CD8-positive, alpha-beta memory T cell (primary cell): ENCODE measurements around the gene IQCE. TPM values are rescaled to one million over a fixed set of nuclear protein-coding genes. Genes with fewer than 3 reads are reported as not detected.

Experiments
- CTCF ChIA-PET: fragments of 350-600 bp; sonication (Branson Sonifier 250); formaldehyde crosslinking; loops from one replicate; lab custom pipeline; 2021; ENCODE audit warnings: antibody characterized with exemption; lab: Charles Lee
- POLR2A ChIA-PET: fragments of 350-600 bp; sonication (Branson Sonifier 250); formaldehyde crosslinking; loops from one replicate; lab custom pipeline; 2021; ENCODE audit warnings: antibody characterized with exemption; lab: Charles Lee
- DNase-seq, 5 donors: peaks; one replicate each; pipeline versions ENCODE4 v3.0.0 to v3.0.0-alpha.2; 2020 to 2022; ENCODE audit warnings: mixed read lengths in 1 of 5
- H3K27ac ChIP-seq: one replicate; pipeline ENCODE4 v1.7.0; 2013; ENCODE audit warnings: low read depth, mild to moderate bottlenecking, low read length, moderate library complexity
- H3K27me3 ChIP-seq: 2 replicates; pipeline ENCODE4 v1.7.0; 2013; ENCODE audit warnings: low read length, mild to moderate bottlenecking; ENCODE audit not compliant: insufficient read depth, poor library complexity, severe bottlenecking
- H3K36me3 ChIP-seq: 2 replicates; pipeline ENCODE4 v1.7.0; 2013; ENCODE audit warnings: mild to moderate bottlenecking, low read length, moderate library complexity; ENCODE audit not compliant: insufficient read depth
- H3K4me1 ChIP-seq: 2 replicates; pipeline ENCODE4 v1.7.0; 2013; ENCODE audit warnings: mild to moderate bottlenecking, low read length, moderate library complexity; ENCODE audit not compliant: insufficient read depth
- H3K4me3 ChIP-seq: 2 replicates; pipeline ENCODE4 v1.7.0; 2013; ENCODE audit warnings: mild to moderate bottlenecking, low read length
- H3K9me3 ChIP-seq: 2 replicates; pipeline ENCODE4 v1.7.0; 2013; ENCODE audit warnings: mild to moderate bottlenecking, low read length
- H3K27ac Mint-ChIP-seq, 8 donors: one replicate each; pipeline ENCODE4 v1.8.0; 2020 to 2021; ENCODE audit warnings: mixed read lengths in 8 of 8, mild to moderate bottlenecking in 6 of 8, inconsistent platforms in 3 of 8, moderate library complexity in 3 of 8
- H3K27me3 Mint-ChIP-seq, 2 donors: one replicate each; pipeline ENCODE4 v1.8.0; 2020 to 2021; ENCODE audit warnings: mixed read lengths in 2 of 2, mild to moderate bottlenecking in 1 of 2, moderate library complexity in 1 of 2
- H3K36me3 Mint-ChIP-seq, 3 donors: one replicate each; pipeline ENCODE4 v1.8.0; 2020 to 2021; ENCODE audit warnings: mixed read lengths in 3 of 3, inconsistent platforms in 1 of 3, mild to moderate bottlenecking in 1 of 3
- H3K4me1 Mint-ChIP-seq, 3 donors: one replicate each; pipeline ENCODE4 v1.8.0; 2020 to 2021; ENCODE audit warnings: mixed read lengths in 3 of 3, inconsistent platforms in 1 of 3, mild to moderate bottlenecking in 1 of 3
- H3K4me3 Mint-ChIP-seq, 7 donors: one replicate each; pipeline ENCODE4 v1.8.0; 2020 to 2021; ENCODE audit warnings: mixed read lengths in 7 of 7, mild to moderate bottlenecking in 6 of 7, moderate library complexity in 4 of 7, inconsistent platforms in 2 of 7
- H3K9me3 Mint-ChIP-seq, 5 donors: one replicate each; pipeline ENCODE4 v1.8.0; 2020 to 2022; ENCODE audit warnings: mixed read lengths in 5 of 5, mild to moderate bottlenecking in 3 of 5, moderate library complexity in 2 of 5, inconsistent platforms in 1 of 5
- polyA plus RNA-seq: library from polyadenylated mRNA; unstranded; fragments of 300-500 nt; fragmentation: Illumina TruSeq; gene quantifications from one replicate; pipeline ENCODE4 v1.2.3, GENCODE V29; 2021
- total RNA-seq, 2 experiments: library from RNA; stranded (reverse); gene quantifications; one replicate each; pipeline ENCODE4 v1.2.3, GENCODE V29; 2021

The IQCE gene
- total and polyA plus RNA-seq, 3 experiments from 2014 or later: 4.1 to 10.4 (median 9.6) TPM

DNA sequence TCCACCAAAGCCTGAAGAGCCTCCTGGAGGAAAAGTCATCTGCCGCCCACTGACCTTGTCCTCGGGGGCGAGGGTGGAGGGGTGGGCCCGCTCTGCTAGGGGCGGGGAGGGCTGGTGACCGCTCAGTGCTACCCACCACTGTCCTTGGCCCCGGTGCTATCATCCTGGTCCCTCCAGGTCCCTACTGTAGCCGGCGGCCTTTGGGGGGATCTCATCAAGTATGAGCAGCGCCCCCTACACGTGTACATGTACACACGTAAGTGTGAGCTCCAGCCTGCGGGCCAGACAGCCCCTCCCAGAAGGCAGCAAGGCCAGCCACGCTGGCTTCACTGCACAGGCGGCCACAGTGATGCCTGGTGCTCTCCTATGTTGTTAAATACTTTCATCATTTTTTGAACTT lies 92.6 kb downstream of the IQCE start:
- POLR2A ChIA-PET: no interaction called here

DNA sequence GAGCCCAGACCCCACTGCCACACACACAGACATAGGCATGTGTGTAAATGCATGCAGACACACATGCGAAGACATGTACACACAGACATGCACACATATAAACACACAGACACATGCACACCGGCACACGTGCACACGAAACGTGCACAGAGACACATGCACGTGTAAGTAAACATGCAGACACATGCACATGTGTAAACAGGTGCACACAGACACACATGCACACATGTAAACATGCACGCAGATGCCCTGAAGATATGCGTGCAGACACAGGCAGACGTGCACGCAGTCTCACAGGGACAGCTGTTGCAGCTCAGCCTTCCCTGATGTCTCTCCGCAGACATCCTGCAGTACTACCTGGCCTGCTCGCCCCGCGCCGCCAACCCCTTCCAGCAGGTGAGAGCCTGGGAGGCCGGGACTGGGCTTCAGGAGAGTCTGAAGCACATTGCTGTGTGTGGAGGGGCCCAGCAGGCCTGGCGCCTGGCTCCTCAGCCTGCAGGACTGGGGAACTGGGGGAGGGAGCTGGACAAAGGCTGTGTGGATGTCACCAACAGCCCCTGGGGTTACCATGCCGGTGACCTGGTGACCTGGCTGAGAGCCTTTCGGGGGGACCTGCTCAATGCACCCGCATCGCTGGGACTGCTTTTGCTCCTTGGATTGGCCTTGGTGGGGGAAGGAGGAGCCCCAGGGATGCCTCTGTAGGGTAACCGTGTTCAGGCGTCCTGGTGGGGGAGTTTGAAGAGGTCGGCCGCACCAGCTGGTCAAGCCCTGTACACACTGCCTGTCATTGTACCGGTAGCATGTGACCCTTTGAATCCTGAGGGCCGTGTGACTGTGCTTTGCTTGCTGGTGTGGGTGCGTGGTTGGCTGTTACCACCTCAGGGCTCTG lies 93.3 kb downstream of the IQCE start:
- H3K9me3 Mint-ChIP-seq: no peaks in the 10 kb centered on the region
- H3K4me3 ChIP-seq: no peak overlapping the region
- no peak overlapping the region for H3K4me3 Mint-ChIP-seq
- no peak for DNase-seq
- no peaks in the 10 kb centered on the region for H3K4me1 Mint-ChIP-seq
- H3K27ac ChIP-seq: no peak overlapping the region
- H3K27me3 Mint-ChIP-seq: peaks cover 0 to 2% of the 10 kb centered on the region in 2 donors
- POLR2A ChIA-PET: no interaction called here
- CTCF ChIA-PET: interaction anchor here (0.6 to 2.5 kb wide), 2 partner anchors 19 to 58 kb away, joined by 3 to 10 read pairs; no protein-coding TSS in a partner anchor
- H3K27me3 ChIP-seq: no peaks in the 10 kb centered on the region
- H3K36me3 ChIP-seq: no peaks in the 10 kb centered on the region
- H3K9me3 ChIP-seq: no peaks in the 10 kb centered on the region
- H3K4me1 ChIP-seq: no peaks in the 10 kb centered on the region
- H3K27ac Mint-ChIP-seq: no peak overlapping the region
- peaks cover under 1 to 4% (median 2%) of the 10 kb centered on the region in 3 donors for H3K36me3 Mint-ChIP-seq

More for the DNA sequence above, 92.6 kb downstream of the IQCE start:
- Histone ChIP-seq H3K27ac (no peak overlapping the region), H3K9me3 (no peaks in the 10 kb centered on the region), H3K36me3 (no peaks in the 10 kb centered on the region), H3K27me3 (no peaks in the 10 kb centered on the region), H3K4me1 (no peaks in the 10 kb centered on the region), H3K4me3 (no peak overlapping the region)
- peaks cover 0 to 3% (median 0%) of the 10 kb centered on the region in 3 donors for H3K36me3 Mint-ChIP-seq
- peaks cover 0 to 2% of the 10 kb centered on the region in 2 donors for H3K27me3 Mint-ChIP-seq
- H3K27ac Mint-ChIP-seq: no peak overlapping the region
- CTCF ChIA-PET: no interaction called here
- no peaks in the 10 kb centered on the region for H3K4me1 Mint-ChIP-seq
- DNase-seq: no peak
- H3K4me3 Mint-ChIP-seq: no peak overlapping the region
- H3K9me3 Mint-ChIP-seq: no peaks in the 10 kb centered on the region

DNA sequence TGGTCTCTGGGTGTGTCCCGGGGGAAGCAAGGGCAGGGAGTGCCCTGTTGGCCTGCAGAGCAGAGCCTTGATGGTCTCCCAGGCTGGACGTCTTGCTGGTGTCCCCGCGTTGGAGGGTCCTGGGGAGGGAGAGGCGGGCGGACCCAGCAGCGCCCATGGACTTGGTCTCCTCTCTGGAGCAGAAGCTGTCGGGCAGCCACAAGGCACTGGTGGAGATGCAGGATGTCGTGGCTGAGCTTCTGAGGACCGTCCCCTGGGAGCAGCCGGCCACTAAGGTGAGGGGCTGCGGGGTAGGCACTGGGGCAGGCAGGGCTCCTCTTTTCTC lies 93.9 kb downstream of the IQCE start:
- Mint-ChIP-seq H3K4me1 (no peaks in the 10 kb centered on the region), H3K36me3 (peaks cover 3 to 8% (median 5%) of the 10 kb centered on the region in 3 donors), H3K9me3 (no peaks in the 10 kb centered on the region), H3K27me3 (peaks cover 0 to 2% of the 10 kb centered on the region in 2 donors), H3K27ac (peak overlapping the region in 1 of 8 donors; percentile 65), H3K4me3 (no peak overlapping the region)
- Histone ChIP-seq H3K27me3 (no peaks in the 10 kb centered on the region), H3K4me3 (no peak overlapping the region), H3K36me3 (no peaks in the 10 kb centered on the region), H3K27ac (no peak overlapping the region), H3K9me3 (no peaks in the 10 kb centered on the region), H3K4me1 (no peaks in the 10 kb centered on the region)
- CTCF ChIA-PET: interaction anchor here (2.5 kb wide), 1 partner anchor 57 kb away, joined by 10 read pairs; no protein-coding TSS in a partner anchor
- no peak for DNase-seq
- POLR2A ChIA-PET: no interaction called here

DNA sequence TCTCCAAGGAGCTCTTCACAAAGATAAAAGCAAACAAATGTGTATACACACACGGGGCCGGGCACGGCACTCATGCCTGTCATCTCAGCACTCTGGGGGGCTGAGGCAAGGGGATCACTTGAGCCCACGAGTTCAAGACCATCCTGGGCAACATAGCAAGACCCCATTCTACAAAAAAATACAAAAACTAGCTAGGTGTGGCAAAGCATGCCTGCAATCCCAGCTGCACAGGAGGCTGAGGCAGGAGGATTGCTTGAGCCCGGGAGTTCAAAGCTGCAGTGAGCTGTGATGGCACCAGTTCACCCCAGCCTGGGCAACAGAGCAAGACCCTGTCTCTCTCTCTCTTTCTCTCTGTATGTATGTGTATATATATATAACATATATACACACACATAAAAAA lies 95.3 kb downstream of the IQCE start:
- no peak overlapping the region for H3K4me3 ChIP-seq
- no peaks in the 10 kb centered on the region for H3K27me3 ChIP-seq
- DNase-seq: no peak
- no peak overlapping the region for H3K27ac ChIP-seq
- H3K36me3 Mint-ChIP-seq: peaks cover 3 to 8% (median 5%) of the 10 kb centered on the region in 3 donors
- H3K4me1 ChIP-seq: no peaks in the 10 kb centered on the region
- no peaks in the 10 kb centered on the region for H3K4me1 Mint-ChIP-seq
- peaks cover 0 to 2% of the 10 kb centered on the region in 2 donors for H3K27me3 Mint-ChIP-seq
- H3K4me3 Mint-ChIP-seq: no peak overlapping the region
- POLR2A ChIA-PET: no interaction called here
- CTCF ChIA-PET: interaction anchor here (1.2 to 2.5 kb wide), 3 partner anchors 11 to 56 kb away, joined by 3 to 10 read pairs (median 4); no protein-coding TSS in a partner anchor
- no peaks in the 10 kb centered on the region for H3K36me3 ChIP-seq
- no peaks in the 10 kb centered on the region for H3K9me3 Mint-ChIP-seq
- H3K27ac Mint-ChIP-seq: peak overlapping the region in 1 of 8 donors; percentile 32
- H3K9me3 ChIP-seq: no peaks in the 10 kb centered on the region

DNA sequence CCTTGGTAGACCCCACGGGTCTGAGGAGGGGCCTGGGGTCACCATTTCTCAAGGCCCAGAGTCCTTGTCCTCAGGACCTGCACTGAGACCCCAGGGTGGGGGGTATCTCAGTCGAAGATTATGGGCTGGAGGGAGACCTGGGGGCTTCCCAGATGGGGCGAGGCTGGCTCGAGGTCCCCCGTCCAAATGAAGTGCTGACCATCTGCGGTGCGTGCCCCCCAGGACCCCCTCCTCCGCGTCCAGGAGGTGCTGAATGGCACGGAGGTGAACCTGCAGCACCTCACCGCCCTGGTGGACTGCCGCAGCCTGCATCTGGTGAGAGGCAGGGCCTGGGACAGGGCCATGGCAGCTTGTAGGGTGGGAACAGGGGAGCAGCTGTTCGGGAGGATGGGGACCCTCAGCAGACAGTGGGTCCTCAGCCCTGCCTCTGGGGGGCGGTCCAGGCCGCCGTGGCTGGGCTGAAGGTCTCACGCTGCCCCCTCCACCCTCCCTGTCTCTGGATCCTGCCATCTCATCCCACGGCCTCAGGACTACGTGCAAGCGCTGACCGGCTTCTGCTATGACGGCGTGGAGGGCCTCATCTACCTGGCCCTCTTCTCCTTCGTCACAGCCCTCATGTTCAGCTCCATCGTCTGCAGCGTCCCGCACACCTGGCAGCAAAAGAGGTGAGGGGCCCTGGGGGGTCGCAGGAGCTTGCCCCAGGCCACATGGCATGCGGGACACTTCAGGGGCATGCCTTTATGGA lies 97.3 kb downstream of the IQCE start:
- no peaks in the 10 kb centered on the region for H3K4me1 ChIP-seq
- Mint-ChIP-seq H3K4me3 (no peak overlapping the region), H3K27me3 (no peaks in the 10 kb centered on the region), H3K36me3 (peaks cover 3 to 5% (median 4%) of the 10 kb centered on the region in 3 donors), H3K27ac (peak overlapping the region in 1 of 8 donors; percentile 14), H3K9me3 (no peaks in the 10 kb centered on the region), H3K4me1 (no peaks in the 10 kb centered on the region)
- POLR2A ChIA-PET: no interaction called here
- no peaks in the 10 kb centered on the region for H3K9me3 ChIP-seq
- CTCF ChIA-PET: interaction anchor here (2.2 kb wide), 1 partner anchor 14 kb away, joined by 6 read pairs; no protein-coding TSS in a partner anchor
- no peak overlapping the region for H3K27ac ChIP-seq
- H3K27me3 ChIP-seq: no peaks in the 10 kb centered on the region
- no peak for DNase-seq
- H3K36me3 ChIP-seq: no peaks in the 10 kb centered on the region
- no peak overlapping the region for H3K4me3 ChIP-seq

DNA sequence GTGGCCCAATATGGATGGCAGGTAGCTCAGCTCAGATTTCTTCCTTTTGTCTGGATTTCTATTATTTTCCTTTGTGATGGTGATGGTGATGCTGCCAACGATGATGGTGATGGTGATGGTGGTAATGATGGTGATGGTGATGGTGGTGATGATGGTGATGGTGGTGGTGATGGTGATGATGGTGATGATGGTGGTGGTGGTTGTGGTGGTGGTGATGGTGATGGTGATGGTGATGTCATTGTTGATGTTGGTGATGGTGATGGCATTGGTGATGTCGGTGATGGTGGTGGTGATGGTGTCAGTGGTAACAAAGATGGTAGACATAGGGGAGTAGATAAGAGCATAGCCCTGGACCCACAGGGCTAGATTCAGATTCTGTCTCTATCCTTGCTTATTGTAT lies 98.4 kb downstream of the IQCE start:
- H3K27me3 Mint-ChIP-seq: no peaks in the 10 kb centered on the region
- POLR2A ChIA-PET: no interaction called here

DNA sequence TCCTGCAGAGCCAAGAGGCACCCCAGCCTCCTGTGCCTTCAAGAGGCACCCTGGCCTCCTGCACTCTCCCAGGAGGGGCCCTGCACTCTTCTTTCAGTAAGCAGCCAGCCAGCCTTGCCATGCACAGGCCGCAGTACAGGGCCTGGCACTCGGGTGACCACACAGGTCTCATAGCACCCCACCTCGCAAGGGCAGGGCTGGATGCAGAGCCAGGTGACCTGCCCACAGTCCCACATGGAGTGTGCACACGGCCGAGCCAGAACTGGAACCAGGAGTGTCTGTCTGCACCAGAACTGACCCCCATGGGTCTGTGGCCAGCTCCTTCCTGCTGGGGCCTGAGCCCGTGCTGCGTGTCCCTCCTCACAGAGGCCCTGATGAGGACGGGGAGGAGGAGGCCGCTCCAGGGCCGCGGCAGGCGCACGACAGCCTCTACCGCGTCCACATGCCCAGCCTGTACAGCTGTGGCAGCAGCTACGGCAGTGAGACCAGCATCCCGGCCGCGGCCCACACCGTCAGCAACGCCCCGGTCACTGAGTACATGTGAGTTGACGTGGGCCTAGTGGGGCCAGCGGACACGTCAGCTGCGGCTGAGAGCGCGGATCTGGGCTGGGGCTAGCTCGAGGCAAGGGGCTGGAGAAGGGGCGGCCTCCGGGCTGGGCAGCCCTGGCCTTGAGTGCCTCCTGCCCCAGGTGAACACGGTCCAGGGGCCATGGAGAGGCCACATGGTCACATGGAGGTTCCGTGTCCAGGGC lies 99.3 kb downstream of the IQCE start:
- H3K36me3 ChIP-seq: no peaks in the 10 kb centered on the region
- Mint-ChIP-seq H3K27ac (no peak overlapping the region), H3K36me3 (peaks cover 3 to 9% (median 5%) of the 10 kb centered on the region in 3 donors), H3K27me3 (no peaks in the 10 kb centered on the region), H3K4me3 (no peak overlapping the region), H3K9me3 (no peaks in the 10 kb centered on the region), H3K4me1 (no peaks in the 10 kb centered on the region)
- CTCF ChIA-PET: interaction anchor here (1.4 to 2.6 kb wide), 3 partner anchors 12 to 207 kb away, joined by 4 to 6 read pairs (median 6); no protein-coding TSS in a partner anchor
- peak in 1 of 5 donors; percentile 43 for DNase-seq
- no peaks in the 10 kb centered on the region for H3K27me3 ChIP-seq
- no peaks in the 10 kb centered on the region for H3K9me3 ChIP-seq
- H3K4me3 ChIP-seq: no peak overlapping the region
- POLR2A ChIA-PET: no interaction called here
- H3K4me1 ChIP-seq: no peaks in the 10 kb centered on the region
- H3K27ac ChIP-seq: no peak overlapping the region

More for the DNA sequence above, 98.4 kb downstream of the IQCE start:
- H3K27ac Mint-ChIP-seq: no peak overlapping the region
- peaks cover 3 to 9% (median 5%) of the 10 kb centered on the region in 3 donors for H3K36me3 Mint-ChIP-seq
- no peak overlapping the region for H3K27ac ChIP-seq
- H3K9me3 ChIP-seq: no peaks in the 10 kb centered on the region
- CTCF ChIA-PET: interaction anchor here (0.8 to 2.2 kb wide), 2 partner anchors 13 to 53 kb away, joined by 3 to 6 read pairs; no protein-coding TSS in a partner anchor
- H3K36me3 ChIP-seq: no peaks in the 10 kb centered on the region
- no peaks in the 10 kb centered on the region for H3K4me1 ChIP-seq
- H3K4me3 ChIP-seq: no peak overlapping the region
- no peak for DNase-seq
- H3K9me3 Mint-ChIP-seq: no peaks in the 10 kb centered on the region
- H3K4me3 Mint-ChIP-seq: no peak overlapping the region
- no peaks in the 10 kb centered on the region for H3K4me1 Mint-ChIP-seq
- no peaks in the 10 kb centered on the region for H3K27me3 ChIP-seq
